Measurements from ENCODE around the gene AKNA.
A peak's percentile ranks its signal among the peaks of the same experiment; 100 is the strongest.

AKNA gene

DNA sequence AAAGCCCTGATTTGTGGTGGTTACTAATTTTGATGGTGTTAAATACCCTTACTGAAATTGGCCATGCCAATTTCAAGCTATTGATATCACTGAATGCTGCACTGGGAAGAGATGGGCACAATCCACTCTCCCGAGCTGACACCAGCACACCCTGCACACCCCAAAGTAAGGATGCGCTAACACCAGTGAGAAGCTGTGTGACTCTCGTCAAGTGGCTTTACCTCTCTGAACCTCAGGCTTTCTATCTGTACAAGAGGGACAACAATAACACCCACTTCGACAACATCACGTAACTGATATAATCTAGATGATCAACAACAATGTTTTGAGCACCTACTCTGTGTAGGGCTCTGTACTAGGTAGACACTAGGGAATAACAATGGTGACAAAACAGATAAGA is 8.0 kb upstream of the AKNA start:
- no peak for DNase-seq

DNA sequence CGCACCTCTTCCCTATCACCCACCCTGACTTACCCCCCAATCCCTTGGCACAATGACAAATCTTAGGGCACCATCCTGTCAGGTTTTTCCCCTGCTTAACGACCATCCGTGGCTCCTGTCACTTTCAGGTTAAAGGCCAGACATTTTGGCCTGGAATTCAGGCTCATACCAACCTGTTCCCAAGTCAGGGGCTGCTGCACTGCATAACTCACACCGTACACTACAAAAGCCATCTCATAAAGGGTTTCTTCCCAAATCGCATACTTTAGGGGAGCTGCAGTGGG is 7.5 kb upstream of the AKNA start:
- DNase-seq, result no peak

DNA sequence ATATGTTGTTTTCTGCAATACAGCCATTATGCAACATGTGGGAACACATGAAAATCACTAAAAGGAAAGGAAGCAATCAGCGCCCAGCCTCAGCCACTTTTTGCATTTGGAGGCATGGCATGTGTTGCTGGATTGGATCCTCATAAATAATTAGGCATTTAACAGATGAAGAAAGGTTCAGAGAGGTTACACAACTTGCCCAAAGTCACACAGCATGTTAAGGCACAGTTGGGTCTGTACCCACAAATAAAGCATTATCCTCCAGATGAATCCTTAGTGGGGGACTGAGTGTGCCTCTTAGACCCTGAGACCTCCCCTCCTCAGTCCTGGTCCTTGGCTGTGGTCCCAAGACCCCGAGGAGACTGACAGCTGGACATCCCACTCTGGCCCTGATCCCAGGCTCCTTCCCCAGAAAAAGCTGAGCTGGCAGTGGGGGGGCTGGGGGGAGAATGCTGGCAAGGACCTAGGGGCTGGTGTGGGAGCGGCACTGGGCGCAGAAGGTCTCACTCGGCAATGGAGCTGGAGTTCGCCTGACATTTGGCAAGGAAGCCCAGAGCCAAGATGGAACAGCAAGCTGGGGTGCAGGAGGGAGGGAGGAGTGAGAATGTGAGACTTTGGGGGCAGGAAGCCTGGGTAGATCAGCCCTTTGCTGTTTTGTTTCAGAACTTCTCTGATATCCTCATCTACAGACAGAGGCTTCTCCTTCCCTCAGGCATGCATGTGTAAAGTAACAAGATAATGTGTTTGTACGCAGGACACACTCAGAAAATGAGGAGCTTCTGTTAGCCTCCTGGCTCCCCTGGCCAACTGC is 6.9 kb upstream of the AKNA start:
- DNase-seq, result no peak

DNA sequence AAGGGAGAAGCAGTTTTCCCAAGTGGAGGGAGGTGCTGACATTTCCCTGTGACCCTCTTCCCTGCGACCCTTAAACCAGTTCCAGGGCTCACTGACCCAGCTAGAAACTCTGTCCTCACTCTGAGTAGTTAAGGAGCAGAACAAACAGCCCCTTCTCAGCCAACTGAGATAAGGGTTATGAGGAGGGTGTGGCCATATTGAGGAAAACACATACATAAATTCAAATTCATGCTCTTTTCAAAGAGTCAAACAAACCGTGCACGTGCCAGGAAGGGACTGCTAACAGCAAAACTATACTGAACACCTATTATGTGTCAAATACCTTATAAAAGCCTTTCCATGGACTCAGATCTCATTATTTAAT is 4.9 kb upstream of the AKNA start:
- no peak for DNase-seq

DNA sequence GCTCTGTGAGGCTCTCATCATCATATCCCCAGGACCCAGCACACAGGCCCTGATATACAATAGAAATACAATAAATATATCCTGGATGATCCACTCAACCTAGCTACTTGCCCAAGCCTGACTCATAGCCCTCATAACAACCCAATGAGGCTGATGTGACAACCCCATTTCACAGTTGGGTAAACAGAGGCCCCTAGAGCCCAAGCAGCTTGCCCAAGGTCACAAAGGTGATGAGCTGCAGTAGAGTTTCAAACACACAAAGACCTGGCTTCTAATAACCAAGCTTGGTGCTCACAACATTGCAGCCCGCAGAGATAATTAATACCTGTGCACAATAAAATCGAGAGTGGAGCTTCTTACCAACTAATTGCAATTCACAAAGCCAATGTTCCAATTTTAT is 3.2 kb upstream of the AKNA start:
- no peak for DNase-seq

DNA sequence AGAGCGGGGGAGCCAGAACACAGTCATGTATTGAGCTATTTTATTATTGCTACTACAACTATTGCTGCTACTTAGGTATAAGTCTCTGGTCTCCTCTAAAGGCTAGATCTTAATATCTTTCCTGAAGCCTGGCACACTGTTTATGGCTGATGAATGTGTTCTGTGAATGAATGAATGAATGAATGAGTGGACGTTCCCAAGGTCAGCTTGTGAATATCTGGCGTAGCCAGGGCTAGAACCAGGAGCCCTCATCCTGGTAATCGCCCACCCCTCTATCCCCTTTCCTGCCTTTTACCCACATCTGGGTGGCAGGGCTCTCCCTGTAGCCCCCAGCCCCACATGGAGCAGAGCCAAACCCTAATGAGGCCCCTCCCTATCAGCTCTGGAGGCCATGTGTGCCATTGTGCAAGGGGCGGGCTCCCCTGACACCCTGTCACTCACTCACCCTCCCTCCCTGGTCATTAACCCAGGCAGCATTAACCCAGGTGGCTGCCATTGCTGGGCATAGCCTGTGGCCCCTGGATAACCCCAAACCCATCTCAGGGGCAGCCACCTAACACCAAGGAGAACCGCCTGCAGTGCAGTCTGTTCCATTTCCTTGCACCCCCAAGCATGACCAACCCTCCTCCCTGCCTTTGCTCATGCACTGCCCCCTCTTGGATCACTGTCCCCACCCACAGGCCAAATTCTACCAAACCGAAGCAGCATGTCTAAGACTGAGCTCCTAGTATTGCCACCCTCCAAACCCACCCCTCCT is 2.0 kb upstream of the AKNA start:
- no peak for DNase-seq

DNA sequence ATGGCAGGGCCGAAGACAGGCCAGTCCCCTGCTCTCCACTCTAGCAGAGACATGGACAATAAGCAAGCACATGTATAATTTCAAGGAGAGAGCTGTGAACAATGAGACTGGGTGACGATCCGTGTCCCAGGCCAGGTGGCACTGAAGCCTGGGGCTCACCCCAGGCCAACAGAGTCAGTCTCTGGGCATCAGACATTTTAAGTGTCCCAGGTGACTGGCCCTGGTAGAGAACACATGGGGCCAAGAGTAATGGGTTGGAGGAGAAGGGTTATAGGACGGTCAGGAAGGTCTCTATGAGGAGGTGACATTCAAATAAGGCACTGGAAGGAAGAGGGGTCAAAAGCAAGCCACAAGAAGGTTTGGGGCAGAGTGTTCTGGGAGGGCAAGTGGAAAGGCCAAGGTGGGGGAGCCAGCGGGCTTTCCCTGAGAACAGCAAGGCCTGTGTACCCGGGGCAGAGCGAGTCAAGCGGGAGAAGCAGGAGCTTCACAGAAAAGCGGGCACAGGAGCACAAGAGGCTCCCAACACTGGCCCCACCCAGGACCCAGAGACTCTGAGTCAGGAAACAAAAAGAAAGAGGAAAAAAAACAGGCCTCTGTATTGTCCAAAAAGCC is 1.1 kb upstream of the AKNA start:
- DNase-seq, result no peak

DNA sequence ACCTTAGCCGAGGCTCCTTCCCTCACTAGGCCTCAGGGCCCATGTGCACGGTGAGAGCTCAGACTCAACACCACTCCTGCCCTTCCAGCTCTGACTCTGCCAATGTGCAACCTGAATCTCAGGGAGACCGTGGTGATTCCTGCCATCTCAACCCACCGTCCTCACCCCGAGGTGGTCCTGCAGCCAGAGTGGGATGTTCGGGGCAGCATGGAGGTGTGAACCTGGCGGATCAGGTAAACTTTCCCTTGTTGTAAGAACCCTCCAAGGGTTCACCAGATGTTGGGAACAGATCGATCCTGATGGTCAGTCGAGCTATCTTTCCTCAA is 538 bp upstream of the AKNA start:
- DNase-seq, result no peak

DNA sequence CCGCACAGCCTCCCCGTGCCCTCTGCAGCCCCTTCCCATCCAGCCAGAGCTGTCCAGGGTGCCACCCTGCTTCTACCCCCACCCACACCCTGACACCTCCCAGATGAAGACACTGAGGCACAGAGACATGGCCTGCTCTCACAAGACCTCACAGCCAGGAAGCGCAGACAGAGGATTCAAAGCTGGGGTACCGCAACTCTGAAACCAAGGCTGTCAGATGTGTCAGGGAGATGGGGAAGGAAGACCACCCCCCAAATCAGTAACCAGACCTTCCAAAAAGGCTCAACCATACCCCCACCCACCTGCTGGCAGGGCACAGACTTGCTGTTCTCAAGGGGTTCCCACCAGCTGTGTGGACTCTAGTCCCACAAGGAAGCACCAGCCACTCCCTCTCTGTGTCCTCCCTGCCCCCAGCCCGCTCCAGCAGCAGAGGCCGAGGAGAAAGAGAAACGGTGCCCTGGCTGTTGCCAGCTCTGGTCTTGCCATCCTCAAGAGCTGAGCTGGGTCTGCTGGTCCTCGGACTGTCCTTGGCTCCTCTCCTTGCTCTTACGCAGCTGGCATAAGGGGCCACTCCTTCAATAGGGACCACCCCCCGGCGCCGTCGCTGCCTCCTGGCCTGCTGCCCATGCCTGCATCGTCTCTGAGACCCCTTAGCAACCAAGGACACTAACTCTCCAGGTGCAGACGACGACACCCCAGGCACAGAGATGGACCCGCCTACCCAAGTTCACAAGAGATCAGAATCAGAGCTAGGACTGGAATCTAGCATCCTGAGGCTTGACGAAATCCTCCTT is 699 bp downstream of the AKNA start:
- peak; percentile 44 for DNase-seq

DNA sequence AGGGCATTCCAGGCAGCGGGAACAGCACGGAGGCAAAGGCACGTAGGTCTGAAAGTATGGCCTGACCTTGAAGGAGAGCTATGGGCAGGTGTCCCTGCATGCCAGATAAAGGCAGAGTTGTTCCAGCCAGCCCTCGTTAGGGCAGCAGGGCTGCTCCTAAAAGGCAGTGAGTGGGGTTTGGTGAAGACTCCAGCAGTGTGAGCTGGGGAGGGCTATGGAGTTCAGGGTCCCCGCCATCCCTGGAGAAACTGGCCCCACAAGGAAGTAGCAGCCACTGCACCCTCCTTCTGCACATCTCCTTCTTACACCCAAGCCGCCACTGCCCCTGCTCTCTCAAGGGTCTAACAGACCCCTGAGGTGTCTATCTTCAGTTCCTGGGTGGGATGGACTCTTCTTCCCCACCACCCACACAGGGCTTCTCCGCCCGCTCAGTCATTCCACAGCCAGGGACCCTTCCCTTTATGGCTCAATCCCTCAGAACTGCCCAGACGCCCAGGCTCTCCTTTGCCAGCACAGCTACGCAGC is 1.4 kb downstream of the AKNA start:
- DNase-seq, result no peak

DNA sequence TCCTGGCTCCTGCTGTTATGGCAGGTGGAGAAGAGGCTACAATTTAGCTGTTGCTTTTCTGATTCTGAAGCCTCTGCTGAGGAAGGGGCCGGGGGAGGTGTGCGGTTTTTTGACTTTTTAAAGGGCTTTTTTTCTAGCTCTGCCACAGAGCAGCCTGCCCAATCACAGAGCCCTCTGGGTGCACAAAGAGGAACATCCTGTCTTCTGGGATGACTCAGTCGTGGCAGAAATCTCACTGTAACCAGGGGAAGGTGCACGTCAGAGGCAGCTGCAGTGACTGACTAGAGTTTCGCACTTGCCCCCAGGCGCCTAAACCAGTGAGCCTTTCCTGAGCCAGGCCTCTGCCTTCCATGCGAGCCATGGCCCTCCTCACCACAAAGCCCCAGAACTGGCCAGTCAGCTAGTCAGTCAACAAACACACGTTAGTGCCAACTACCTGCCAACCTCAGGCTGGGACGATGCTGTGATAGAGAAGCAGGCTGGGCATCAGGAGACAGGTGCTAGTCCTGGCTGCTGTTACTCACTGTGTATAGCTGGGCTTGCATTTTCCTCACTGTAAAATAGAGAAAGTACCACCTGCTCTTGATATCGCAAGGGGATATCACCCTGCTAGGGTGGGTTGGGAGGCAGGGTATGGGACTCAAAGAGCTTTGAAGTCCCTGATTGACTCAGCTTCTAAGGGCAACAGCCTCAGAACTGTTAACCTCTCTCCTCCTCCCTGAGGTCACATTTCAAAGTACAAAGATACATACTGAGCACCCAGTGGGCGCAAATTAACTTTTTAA is 2.2 kb downstream of the AKNA start:
- DNase-seq, result peak; percentile 90

DNA sequence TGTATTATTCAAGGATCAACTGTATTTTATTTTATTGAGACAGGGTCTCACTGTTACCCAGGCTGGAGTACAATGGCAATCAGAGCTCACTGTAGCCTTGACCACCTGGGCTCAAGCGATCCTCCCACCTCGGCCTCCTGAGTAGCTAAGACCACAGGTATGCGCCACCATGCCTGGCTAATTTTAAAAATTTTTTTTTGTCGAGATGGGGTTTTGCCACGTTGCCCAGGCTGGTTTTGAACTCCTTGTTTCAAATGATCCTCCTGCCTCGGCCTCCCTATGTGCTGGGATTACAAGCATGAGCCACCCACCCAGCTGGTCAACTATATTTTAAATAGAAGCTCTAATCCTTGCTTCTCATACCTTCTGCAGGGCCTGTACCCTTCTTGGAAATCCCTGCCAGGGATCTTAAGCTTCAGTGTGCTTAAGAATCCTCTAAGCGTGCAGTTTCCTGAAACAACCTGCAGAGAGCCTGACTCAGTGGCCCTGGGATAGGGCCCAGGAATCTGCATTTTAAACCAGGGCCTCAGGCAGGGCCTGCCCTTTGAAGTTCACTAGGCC is 2.9 kb downstream of the AKNA start:
- no peak for DNase-seq

DNA sequence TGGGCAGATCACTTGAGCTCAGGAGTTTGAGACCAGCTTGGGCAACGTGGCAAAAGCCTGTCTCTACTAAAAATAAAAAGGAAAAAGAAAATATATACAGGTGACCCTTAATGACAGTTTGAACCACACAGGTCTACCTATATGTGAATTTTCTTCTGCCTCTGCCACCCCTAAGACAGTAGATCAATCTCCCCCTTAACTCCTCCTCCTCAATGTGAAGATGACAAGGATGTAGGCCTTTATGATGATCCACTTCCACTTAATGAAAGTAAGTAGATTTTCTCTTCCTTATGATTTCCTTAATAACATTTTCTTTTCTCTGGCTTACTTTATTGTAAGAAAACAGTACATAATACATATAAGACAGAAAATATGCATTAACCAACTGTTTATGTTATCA is 3.4 kb downstream of the AKNA start:
- DNase-seq, result no peak

DNA sequence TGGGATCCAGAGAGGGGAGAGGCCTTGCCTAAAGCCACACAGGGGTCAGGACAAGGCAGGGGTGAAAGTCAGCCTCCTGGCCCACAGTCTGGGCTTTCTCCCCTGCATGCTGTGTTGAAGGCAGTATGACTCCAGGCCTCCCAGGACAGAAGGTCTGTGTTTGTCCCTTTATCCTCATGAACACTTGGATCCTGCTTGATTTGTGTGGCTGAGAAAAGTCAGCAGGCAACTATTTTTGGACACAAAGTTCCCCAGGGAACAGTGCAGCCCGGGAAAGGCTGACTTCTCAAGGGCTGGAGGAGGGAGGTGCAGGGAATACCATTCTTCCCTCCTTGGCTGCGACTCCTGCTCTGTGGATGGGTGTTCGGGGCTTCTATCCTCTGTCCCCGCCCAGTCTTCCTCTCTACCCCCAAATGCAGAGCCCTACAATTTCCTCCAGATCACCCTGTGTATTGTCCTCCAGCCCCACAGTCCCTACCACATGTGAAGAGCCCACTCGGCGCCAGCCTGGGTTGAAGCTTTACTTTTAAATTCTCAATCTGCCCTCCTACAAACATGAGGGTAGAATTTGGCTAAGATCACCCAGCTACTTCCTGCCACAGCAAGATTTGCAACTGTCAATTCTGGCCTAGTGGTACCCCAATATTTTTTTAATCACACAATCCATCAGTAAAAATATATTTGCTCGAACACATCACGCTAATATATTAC is 4.1 kb downstream of the AKNA start:
- DNase-seq, result peak; percentile 46

DNA sequence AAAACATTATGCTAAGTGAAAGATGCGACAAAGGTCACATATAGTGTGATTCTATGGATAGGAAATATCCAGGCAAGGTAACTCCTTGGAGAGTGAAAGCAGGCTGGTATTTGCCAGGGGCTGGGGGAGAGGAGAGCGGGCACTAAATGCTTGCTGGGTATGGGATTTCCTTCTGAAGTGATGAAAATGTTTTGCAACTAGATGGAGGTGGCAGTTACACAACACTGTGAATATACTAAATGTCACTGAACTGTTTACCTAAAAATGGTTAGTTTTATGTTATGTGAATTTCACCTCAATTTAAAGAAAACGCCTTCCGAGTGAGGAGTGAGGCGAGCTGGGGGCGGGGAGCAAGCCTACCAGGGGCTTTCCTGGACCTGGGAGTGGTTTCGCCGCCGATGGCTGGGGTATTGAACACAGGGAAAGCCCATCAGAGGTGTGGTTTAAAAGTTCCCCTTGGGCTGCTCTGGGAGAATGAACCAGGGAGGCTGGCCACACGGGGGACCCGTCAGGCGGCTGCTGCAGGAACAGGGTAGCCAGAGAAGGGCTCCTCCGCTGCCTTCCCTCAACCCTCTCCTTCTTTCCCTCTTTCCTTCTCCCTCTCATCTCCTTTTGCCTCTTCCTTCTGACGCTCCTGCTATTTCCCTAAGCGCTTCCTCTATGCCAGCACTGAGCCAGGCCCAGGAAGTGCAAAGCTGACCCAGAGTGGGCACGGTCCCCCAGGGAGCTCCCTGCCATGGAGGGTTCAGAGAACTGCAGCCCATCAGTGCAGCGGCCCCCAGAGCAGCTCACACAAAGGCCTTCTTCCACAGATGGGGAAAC is 4.9 kb downstream of the AKNA start:
- DNase-seq, result peak; percentile 58

DNA sequence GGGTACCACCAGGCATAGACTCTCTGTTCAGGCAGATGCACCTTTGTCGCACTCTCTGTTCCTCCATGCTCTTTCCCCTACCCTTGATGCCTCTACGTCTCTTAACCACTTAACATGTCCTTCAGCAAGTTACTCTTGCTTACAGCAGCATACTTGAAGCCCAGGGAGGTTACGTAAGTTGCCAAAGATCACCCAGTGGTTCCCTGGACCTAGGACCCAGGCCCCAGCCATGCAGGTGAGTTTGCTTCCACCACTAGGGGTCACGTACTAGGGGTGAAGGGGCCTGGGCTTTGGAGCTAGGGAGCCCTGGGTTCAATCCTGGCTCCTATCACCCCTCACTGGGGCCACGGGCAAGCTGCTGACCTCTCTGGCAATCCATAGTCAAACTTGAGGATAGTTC is 8.9 kb downstream of the AKNA start:
- no peak for DNase-seq

DNA sequence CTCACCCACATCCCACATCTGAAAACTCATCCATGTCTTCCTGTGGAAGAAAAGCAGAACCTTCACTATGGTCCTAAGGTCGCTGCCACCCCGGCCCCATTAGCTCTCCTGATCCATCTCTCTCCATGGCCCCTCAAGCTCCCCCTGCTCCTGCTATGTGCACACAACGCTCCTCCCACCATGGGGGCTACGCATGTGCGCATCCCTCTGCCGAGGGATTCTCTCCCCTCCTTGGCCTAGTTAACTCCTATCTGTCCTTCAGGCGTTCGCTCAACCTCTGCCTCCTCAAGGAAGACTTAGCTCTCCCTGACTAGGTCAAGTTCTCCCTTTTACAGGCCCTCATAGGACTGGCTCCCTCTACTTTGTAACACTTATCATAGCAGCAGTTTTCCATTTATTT is 9.8 kb downstream of the AKNA start:
- DNase-seq, result no peak

DNA sequence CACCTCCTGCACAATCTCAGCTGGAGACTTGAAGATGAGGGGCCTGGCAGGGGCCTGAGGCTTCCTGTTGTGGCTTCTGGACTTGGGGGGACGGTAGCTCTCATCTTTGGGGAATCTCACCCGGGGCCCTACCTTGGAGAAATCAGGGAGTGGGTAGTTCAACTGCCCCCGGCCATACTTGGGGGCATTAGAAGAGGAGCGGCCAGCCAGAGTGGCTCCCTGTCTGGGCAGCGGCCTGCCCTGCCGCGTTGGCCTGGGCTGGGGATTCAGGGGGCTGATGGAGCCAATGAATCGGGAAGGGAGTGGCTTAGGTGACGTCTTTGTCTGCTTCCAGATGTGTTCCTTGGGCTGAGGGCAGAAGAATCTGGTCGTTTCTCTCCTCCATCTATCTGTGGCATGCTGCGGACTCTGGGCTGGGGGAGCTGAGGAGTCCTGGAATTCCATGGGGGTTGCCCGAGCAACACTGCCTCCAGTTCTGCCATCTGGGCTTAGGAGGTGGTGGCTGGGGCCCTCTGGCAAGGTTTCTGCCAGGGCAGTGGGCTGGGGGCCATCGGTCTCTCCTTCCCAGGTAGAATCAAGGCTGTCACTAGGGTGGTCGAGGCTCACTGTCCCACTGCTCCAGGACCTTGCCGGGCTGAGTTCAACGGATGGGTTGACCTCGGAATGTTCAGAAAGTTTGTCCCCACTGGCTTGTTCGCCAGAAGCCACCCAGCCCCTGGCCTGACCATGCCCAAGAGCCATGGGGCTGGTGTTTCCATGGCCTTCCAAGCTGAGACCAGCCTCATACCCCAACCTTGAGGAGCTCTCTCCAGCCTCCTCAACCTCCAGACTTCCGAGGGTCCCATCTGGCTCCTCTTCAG is 11.0 kb downstream of the AKNA start:
- DNase-seq, result no peak

DNA sequence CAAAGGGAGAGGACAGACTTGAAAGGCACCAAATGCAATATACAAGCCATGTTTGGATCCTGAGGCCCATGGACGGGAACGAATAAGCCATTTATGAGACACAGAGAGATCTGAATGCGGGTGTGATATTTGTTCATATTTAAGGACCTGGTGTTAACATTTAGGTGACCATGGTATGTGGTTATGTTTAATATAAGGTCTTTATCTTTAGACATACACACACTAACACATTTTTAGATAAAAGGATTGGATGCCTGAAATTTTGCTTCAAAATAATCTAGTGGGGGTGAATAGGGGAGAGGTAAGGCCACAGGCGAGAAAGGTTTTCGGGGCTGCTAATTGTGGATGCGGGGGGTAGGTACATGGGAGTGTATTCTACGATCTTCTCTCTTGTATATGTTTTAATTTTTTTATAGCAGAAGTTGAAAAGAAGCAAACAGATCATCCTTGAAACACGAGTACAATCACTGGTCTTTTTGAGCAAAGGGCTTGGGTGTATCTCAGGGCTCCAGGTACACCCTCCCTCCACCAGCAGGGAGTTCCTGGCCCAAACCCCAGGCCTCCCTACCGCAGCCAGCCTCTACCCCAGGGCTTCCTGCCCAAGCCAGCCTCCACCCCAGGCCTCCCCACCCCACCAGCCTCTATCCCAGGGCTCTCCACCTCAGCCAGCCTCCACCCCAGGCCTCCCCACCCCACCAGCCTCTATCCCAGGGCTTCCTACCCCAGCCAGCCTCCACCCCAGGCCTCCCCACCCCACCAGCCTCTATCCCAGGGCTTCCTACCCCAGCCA is 12.2 kb downstream of the AKNA start:
- DNase-seq, result peak; percentile 41
